ENCODE results near the gene GCLC. TPM values are rescaled to one million over a fixed set of nuclear protein-coding genes. Genes with fewer than 3 reads are reported as not detected.

The GCLC gene
- total RNA-seq = 10 to 100 TPM; 77.1 to 81.2 TPM

- TF ChIP-seq POLR2AphosphoS5 (IDR thresholded peaks at IDR 0.05) (peak; percentile 96), POLR2A (IDR thresholded peaks at IDR 0.05) (peak; percentile 86)
- TF ChIP-seq, protein P1, sequence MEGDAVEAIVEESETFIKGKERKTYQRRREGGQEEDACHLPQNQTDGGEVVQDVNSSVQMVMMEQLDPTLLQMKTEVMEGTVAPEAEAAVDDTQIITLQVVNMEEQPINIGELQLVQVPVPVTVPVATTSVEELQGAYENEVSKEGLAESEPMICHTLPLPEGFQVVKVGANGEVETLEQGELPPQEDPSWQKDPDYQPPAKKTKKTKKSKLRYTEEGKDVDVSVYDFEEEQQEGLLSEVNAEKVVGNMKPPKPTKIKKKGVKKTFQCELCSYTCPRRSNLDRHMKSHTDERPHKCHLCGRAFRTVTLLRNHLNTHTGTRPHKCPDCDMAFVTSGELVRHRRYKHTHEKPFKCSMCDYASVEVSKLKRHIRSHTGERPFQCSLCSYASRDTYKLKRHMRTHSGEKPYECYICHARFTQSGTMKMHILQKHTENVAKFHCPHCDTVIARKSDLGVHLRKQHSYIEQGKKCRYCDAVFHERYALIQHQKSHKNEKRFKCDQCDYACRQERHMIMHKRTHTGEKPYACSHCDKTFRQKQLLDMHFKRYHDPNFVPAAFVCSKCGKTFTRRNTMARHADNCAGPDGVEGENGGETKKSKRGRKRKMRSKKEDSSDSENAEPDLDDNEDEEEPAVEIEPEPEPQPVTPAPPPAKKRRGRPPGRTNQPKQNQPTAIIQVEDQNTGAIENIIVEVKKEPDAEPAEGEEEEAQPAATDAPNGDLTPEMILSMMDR (IDR thresholded peaks at IDR 0.05) = peak; percentile 68 to 89 (median 84)
- Histone ChIP-seq H3K36me3 (no peaks in the 10 kb centered on the region), H3K9me3 (no peaks in the 10 kb centered on the region), H3K27ac (peak within 1 kb of the TSS; percentile 92 to 97), H3K4me3 (peak within 1 kb of the TSS; percentile 79 to 95), H3K27me3 (replicated peaks; ENCODE audit: insufficient read depth) (no peaks in the 10 kb centered on the region), H3K4me1 (replicated peaks) (peaks cover 4% of the 10 kb centered on the region)
- WGBS = 1% methylated on average over 49 of the region's 105 CpGs
- DNase-seq (ENCODE audit: low spot score) = peak; percentile 93
- intact Hi-C loops (cut with DNase I) = loop anchor here (1.0 to 10.0 kb wide), 2 partner anchors 107 to 250 kb away; partner anchors contain the start of gene LRRC1
These were observed at the start of gene GCLC for GRCh38 chr6:53544470-53545308. Gene GCLC (minus strand): TSS chr6:53545101. CDS start chr6:53544645, 456 bp downstream.

- H3K27ac ChIP-seq = no peak overlapping the region
- H3K4me1 ChIP-seq (replicated peaks) = no peaks in the 10 kb centered on the region
- 80% methylated on average over 2 of the region's 2 CpGs for WGBS
- DNase-seq (ENCODE audit: low spot score) = no peak
- no peaks in the 10 kb centered on the region for H3K27me3 ChIP-seq (replicated peaks; ENCODE audit: insufficient read depth)
- intact Hi-C loops (cut with DNase I) = no loop called here
- H3K4me3 ChIP-seq = no peak overlapping the region
- TF ChIP-seq, protein P1 (IDR thresholded peaks at IDR 0.05) = no peak
- TF ChIP-seq POLR2AphosphoS5 (IDR thresholded peaks at IDR 0.05) (no peak), POLR2A (IDR thresholded peaks at IDR 0.05) (no peak)
- no peaks in the 10 kb centered on the region for H3K9me3 ChIP-seq
- H3K36me3 ChIP-seq = no peaks in the 10 kb centered on the region
These were observed 49.7 kb upstream of the GCLC start for GRCh38 chr6:53594596-53594995.

GRCh38 chr6:53593001-53593488 is 48.1 kb upstream of the GCLC start:
- 46% methylated on average over 2 of the region's 2 CpGs for WGBS
- TF ChIP-seq POLR2AphosphoS5 (IDR thresholded peaks at IDR 0.05) (no peak), POLR2A (IDR thresholded peaks at IDR 0.05) (no peak)
- TF ChIP-seq, protein P1 (IDR thresholded peaks at IDR 0.05) = no peak
- H3K27ac ChIP-seq = no peak overlapping the region
- no peak for DNase-seq (ENCODE audit: low spot score)
- no peak overlapping the region for H3K4me3 ChIP-seq
- intact Hi-C loops (cut with DNase I) = no loop called here
- H3K9me3 ChIP-seq = no peaks in the 10 kb centered on the region
- H3K4me1 ChIP-seq (replicated peaks) = no peaks in the 10 kb centered on the region
- H3K36me3 ChIP-seq = no peaks in the 10 kb centered on the region
- no peaks in the 10 kb centered on the region for H3K27me3 ChIP-seq (replicated peaks; ENCODE audit: insufficient read depth)

DNA sequence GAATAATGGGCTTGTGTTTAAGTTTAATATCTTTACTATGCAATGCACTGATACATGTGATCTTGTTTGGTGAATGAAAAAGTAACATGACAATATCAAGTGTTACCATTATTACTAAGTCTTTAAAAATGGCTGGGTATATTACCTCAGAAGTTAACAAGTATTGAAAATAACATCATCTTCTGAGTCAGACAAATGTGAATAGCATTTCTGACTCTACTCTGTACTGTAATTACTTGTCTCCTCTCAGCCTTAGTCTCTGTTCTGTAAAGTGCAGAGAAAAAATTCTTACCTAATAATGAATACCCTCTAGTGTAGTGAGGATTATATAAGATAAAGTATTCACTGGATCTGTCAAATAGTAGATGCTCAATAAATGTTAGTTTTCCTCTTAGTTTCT is 47.0 kb upstream of the GCLC start:
- no peak overlapping the region for H3K27ac ChIP-seq
- no peak for DNase-seq (ENCODE audit: low spot score)
- no peak overlapping the region for H3K4me3 ChIP-seq
- no peaks in the 10 kb centered on the region for H3K36me3 ChIP-seq
- H3K27me3 ChIP-seq (replicated peaks; ENCODE audit: insufficient read depth) = no peaks in the 10 kb centered on the region
- intact Hi-C loops (cut with DNase I) = no loop called here
- TF ChIP-seq POLR2A (IDR thresholded peaks at IDR 0.05) (no peak), POLR2AphosphoS5 (IDR thresholded peaks at IDR 0.05) (no peak)
- TF ChIP-seq, protein P1 (IDR thresholded peaks at IDR 0.05) = no peak
- no peaks in the 10 kb centered on the region for H3K9me3 ChIP-seq
- no peaks in the 10 kb centered on the region for H3K4me1 ChIP-seq (replicated peaks)
